ENCODE results near the gene KLHDC10. TPM values are rescaled to one million over a fixed set of nuclear protein-coding genes. Genes with fewer than 3 reads are reported as not detected.

Gene KLHDC10
- total RNA-seq, 4 donors from 2014 or later = 17.0 to 28.8 (median 23.0) TPM

DNA sequence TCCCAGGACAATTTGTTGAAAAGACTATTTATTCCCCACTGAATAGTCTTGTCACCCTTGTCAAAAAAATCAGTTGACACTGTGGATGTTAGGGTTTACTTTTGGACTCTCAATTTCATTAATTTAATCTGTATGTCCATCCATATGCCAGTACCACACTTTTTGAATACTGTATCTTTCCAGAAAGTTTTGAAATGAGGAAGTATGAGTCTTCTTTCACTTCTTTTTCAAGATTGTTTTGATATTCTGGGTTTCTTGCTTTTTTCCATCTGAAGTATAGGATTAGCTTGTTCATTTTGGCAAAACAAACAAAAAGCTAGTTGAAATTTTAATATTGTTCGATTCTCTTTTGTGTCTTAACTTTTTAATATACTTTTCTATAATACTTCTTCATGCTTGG, 21.7 kb downstream of the KLHDC10 start:
- Histone ChIP-seq H3K27ac (no peak overlapping the region), H3K36me3 (no peaks in the 10 kb centered on the region), H3K27me3 (no peaks in the 10 kb centered on the region), H3K4me3 (no peak overlapping the region), H3K4me1 (peaks cover 0 to 24% (median 0%) of the 10 kb centered on the region in 3 donors), H3K9me3 (no peaks in the 10 kb centered on the region)
- WGBS, 2 donors (ENCODE audit: low coverage in 1 of 2) = 92 to 100% methylated on average over 1 of the region's 1 CpG
- TF ChIP-seq POLR2AphosphoS5 (IDR thresholded peaks at IDR 0.05) = no peak
- no peak for TF ChIP-seq EP300 (IDR thresholded peaks at IDR 0.05)
- TF ChIP-seq POLR2A (IDR thresholded peaks at IDR 0.05) = no peak
- TF ChIP-seq, protein P1, sequence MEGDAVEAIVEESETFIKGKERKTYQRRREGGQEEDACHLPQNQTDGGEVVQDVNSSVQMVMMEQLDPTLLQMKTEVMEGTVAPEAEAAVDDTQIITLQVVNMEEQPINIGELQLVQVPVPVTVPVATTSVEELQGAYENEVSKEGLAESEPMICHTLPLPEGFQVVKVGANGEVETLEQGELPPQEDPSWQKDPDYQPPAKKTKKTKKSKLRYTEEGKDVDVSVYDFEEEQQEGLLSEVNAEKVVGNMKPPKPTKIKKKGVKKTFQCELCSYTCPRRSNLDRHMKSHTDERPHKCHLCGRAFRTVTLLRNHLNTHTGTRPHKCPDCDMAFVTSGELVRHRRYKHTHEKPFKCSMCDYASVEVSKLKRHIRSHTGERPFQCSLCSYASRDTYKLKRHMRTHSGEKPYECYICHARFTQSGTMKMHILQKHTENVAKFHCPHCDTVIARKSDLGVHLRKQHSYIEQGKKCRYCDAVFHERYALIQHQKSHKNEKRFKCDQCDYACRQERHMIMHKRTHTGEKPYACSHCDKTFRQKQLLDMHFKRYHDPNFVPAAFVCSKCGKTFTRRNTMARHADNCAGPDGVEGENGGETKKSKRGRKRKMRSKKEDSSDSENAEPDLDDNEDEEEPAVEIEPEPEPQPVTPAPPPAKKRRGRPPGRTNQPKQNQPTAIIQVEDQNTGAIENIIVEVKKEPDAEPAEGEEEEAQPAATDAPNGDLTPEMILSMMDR (IDR thresholded peaks at IDR 0.05) = no peak
- ATAC-seq = no peak

DNA sequence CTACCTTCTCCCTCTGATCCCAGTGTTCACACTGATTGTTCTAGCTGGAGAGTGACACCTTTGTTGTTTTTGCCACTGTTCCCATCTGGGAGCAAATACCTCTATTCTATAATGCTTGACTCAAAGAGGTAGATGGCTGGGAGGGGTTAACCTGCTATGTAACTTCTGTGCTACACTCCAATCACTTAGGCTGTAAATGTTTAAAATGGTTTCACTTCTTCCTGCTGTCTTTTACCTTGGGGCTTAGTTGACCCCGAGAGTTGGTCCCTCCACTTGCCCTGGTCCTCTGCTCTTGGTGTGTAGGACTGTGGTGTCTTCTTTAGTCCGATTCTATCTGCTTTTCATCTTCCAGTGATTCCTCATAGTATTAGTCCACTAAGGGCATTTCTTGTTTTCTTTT, 22.3 kb downstream of the KLHDC10 start:
- 89 to 100% methylated on average over 2 of the region's 2 CpGs for WGBS, 2 donors (ENCODE audit: low coverage in 1 of 2)
- Histone ChIP-seq H3K27me3 (no peaks in the 10 kb centered on the region), H3K4me1 (peaks cover 0 to 21% (median 0%) of the 10 kb centered on the region in 3 donors), H3K36me3 (no peaks in the 10 kb centered on the region), H3K27ac (no peak overlapping the region), H3K4me3 (no peak overlapping the region), H3K9me3 (no peaks in the 10 kb centered on the region)
- ATAC-seq = no peak
- TF ChIP-seq EP300 (IDR thresholded peaks at IDR 0.05) (no peak), POLR2AphosphoS5 (IDR thresholded peaks at IDR 0.05) (no peak), POLR2A (IDR thresholded peaks at IDR 0.05) (no peak)
- TF ChIP-seq, protein P1 (IDR thresholded peaks at IDR 0.05) = no peak

DNA sequence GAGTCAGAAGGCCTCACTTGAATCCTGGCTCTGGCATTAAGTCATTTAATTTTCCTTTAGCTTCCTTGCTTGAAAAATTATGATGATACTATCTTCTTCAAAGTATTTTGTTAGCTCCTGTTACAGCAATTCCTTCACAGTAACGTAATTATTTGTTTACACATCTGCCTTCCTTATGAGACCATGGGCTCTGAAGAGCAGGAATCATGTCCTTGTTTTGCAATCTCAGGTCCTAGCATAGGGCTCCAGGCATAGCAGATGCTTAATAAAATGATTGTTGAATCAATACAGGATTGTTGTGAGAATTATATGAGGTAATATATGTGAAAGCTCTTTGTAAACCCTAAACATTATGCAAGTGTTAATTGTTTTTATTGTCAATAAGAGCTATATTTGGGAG, 25.5 kb downstream of the KLHDC10 start:
- TF ChIP-seq POLR2A (IDR thresholded peaks at IDR 0.05) (no peak), EP300 (IDR thresholded peaks at IDR 0.05) (no peak), POLR2AphosphoS5 (IDR thresholded peaks at IDR 0.05) (no peak)
- TF ChIP-seq, protein P1 (IDR thresholded peaks at IDR 0.05) = no peak
- H3K27ac ChIP-seq = no peak overlapping the region
- no peak overlapping the region for H3K4me3 ChIP-seq
- no peaks in the 10 kb centered on the region for H3K27me3 ChIP-seq
- no peaks in the 10 kb centered on the region for H3K9me3 ChIP-seq
- 25 to 55% methylated on average over 1 of the region's 1 CpG for WGBS, 2 donors (ENCODE audit: low coverage in 1 of 2)
- H3K36me3 ChIP-seq = no peaks in the 10 kb centered on the region
- H3K4me1 ChIP-seq = peaks cover 0 to 21% (median 0%) of the 10 kb centered on the region in 3 donors
- no peak for ATAC-seq

DNA sequence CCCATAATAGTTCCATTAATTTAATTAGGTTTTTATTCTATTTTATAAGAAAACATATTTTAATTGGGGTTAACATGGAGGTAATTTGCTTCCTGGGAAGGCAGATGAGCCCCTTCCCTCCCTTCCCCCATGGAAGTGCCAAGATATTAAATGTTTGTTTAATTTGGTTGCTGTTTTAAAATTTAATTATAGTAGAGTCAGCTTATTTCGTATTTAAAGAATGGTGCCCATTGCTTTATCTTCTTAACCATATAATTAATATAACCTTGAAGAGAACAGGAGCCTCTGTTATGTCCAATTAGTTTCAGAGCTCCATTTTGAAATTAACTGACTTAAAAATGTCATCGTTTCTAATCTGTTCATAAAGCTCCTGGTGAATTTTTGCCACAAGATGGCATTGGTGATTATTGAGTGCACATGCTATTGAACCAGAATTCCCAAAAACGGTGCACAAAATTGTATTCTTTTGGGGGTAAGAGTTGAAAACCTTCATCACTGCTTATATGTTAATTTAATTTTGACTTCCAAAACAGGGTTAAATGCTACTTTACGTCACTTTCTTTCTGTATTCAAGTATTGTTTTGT, 26.0 kb downstream of the KLHDC10 start:
- no peaks in the 10 kb centered on the region for H3K27me3 ChIP-seq
- TF ChIP-seq, protein P1 (IDR thresholded peaks at IDR 0.05) = peak in 3 of 4 experiments; percentile 7 to 27 (median 10)
- no peak for TF ChIP-seq EP300 (IDR thresholded peaks at IDR 0.05)
- no peak overlapping the region for H3K4me3 ChIP-seq
- 46 to 52% methylated on average over 4 of the region's 4 CpGs for WGBS, 2 donors (ENCODE audit: low coverage in 1 of 2)
- H3K4me1 ChIP-seq = peaks cover 0 to 21% (median 0%) of the 10 kb centered on the region in 3 donors
- no peak for ATAC-seq
- H3K27ac ChIP-seq = no peak overlapping the region
- no peaks in the 10 kb centered on the region for H3K9me3 ChIP-seq
- H3K36me3 ChIP-seq = no peaks in the 10 kb centered on the region

DNA sequence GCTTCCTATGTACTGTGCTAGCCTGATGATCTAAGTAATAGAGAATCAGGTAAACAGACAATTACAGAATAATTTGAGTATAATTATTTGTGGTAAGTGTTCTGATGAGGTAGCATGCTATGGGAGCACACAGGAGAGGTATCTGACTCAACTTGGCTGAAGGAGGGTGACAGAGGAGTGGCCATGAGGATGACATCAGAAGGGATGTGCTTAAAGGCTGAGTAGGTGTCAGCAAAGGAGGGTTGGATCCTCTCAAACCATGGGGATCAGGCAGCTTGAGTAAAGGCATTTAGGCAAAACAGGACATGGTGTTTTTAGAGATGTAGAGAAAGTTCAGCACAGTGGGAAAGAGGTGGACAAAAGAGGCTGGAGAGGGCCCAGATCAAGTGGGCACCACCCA, 29.0 kb downstream of the KLHDC10 start:
- no peak for ATAC-seq
- Histone ChIP-seq H3K9me3 (no peaks in the 10 kb centered on the region), H3K4me3 (no peak overlapping the region), H3K27ac (no peak overlapping the region), H3K36me3 (no peaks in the 10 kb centered on the region), H3K27me3 (no peaks in the 10 kb centered on the region), H3K4me1 (peaks cover 0 to 12% (median 0%) of the 10 kb centered on the region in 3 donors)
- TF ChIP-seq EP300 (IDR thresholded peaks at IDR 0.05) (no peak), POLR2A (IDR thresholded peaks at IDR 0.05) (no peak), POLR2AphosphoS5 (IDR thresholded peaks at IDR 0.05) (no peak)
- TF ChIP-seq, protein P1 (IDR thresholded peaks at IDR 0.05) = no peak
